Measurements from ENCODE around the gene ATE1.
"Not testable (repeated sequence)": the region's sequence is repeated elsewhere in the genome, so short reads cannot be mapped to it uniquely, and the experiment has no call there.

ATE1 gene

DNA sequence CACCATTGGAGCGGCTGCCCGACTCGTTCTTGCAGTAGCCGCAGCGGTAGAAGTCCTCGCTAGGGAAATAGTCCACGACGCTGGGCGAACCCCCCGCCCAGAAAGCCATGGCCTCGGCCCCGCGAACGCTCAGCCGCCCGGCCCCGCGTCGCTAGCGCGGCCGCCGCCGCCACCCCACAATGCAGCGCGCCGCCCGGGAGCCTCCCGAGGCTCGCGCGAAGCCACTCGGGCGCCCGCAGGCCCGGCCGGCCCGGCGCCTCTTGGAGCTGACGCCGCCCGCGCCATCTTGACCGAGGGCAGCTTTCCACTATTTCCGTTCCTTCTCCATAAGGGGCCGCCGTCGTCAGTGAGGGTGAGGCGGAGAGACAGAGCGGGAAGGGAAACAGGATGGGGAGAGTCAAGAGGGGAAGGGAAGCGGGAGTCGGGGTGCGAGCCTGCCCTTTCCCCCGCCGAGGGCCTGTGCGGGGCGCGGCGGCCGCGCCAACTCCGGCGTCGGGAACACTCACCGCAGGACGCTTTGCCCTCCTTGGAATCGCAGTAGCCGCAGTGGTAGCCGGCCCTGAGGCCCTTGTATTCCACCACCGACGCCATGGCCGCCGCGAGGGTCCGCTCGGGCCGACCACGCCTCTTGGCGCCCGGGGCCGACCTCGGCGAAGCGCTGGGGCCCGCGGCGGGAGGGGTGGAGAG is at the start of gene ATE1:
TSS of gene ATE1 (minus strand) at position 191 of the 687 bp plus-strand sequence. CDS start at position 109, 82 bp downstream.
- peak within 1 kb of the TSS; percentile 85 for H3K4me3 ChIP-seq (ENCODE audit: low read length)
- TF ChIP-seq, protein P1, sequence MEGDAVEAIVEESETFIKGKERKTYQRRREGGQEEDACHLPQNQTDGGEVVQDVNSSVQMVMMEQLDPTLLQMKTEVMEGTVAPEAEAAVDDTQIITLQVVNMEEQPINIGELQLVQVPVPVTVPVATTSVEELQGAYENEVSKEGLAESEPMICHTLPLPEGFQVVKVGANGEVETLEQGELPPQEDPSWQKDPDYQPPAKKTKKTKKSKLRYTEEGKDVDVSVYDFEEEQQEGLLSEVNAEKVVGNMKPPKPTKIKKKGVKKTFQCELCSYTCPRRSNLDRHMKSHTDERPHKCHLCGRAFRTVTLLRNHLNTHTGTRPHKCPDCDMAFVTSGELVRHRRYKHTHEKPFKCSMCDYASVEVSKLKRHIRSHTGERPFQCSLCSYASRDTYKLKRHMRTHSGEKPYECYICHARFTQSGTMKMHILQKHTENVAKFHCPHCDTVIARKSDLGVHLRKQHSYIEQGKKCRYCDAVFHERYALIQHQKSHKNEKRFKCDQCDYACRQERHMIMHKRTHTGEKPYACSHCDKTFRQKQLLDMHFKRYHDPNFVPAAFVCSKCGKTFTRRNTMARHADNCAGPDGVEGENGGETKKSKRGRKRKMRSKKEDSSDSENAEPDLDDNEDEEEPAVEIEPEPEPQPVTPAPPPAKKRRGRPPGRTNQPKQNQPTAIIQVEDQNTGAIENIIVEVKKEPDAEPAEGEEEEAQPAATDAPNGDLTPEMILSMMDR (conservative IDR thresholded peaks at IDR 0.05; ENCODE audit: low read depth, low read length), result no peak
- DNase-seq (ENCODE audit: low read depth), result peak; percentile 70

DNA sequence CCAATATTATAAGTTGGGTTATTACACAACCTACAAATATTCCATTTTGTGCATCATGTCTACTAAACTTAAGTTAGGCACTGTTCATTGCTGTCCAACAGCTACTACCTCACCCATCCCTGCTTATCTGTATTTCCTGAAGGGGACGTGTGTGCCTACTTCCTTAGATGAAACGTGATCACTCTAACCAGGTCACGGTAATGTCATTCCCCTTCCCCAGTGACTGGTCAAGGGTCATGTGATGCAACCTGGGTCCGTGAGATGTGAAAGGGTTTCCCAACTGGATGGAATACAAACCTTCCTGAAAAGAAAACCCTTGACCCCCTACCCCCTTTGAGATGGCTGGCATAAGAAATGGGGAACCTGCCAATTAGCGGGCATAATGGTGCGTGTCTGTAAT is 48.8 kb upstream of the ATE1 start:
- H3K4me3 ChIP-seq (ENCODE audit: low read length), result no peak overlapping the region
- TF ChIP-seq, protein P1 (conservative IDR thresholded peaks at IDR 0.05; ENCODE audit: low read depth, low read length), result no peak
- no peak for DNase-seq (ENCODE audit: low read depth)

DNA sequence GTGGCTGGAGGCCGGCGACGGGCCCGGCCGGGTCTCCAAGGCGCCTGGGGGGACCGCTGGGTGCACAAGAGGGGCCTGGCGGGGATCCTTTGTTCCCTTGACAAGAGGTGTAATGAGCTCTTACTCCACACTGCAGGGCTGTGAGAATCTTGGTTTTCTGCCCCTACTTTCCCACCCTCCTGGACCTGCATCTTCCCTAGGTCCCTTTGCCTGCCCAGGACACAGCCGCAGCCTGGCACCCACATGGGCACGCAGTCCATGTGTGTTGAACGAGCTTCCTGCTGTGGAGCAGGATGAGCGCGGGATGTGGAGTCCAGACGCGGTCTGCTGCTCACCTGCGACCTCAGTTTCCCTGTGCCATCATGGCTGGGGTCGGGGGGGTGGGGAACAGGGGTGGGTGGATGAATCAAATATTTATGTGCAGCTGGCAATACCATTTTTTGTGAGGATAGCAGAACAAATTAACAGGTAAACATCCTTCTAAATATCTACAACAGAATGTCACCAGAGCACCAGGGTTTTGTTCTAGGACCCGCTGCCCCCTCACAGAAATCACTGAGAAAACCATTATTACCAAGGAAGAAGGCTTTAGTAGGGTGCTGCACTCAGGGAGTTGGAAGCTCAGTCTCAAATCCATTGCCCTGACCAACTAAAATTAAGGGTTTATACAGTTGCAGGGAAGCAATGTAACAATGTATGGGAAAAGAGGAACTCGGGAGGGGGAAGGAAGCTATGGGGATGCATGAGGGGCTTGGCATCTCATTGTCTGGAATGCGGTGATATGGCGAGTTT is 47.7 kb upstream of the ATE1 start:
- peak overlapping the region; percentile 68 for H3K4me3 ChIP-seq (ENCODE audit: low read length)
- DNase-seq (ENCODE audit: low read depth), result no peak
- TF ChIP-seq, protein P1 (conservative IDR thresholded peaks at IDR 0.05; ENCODE audit: low read depth, low read length), result no peak

DNA sequence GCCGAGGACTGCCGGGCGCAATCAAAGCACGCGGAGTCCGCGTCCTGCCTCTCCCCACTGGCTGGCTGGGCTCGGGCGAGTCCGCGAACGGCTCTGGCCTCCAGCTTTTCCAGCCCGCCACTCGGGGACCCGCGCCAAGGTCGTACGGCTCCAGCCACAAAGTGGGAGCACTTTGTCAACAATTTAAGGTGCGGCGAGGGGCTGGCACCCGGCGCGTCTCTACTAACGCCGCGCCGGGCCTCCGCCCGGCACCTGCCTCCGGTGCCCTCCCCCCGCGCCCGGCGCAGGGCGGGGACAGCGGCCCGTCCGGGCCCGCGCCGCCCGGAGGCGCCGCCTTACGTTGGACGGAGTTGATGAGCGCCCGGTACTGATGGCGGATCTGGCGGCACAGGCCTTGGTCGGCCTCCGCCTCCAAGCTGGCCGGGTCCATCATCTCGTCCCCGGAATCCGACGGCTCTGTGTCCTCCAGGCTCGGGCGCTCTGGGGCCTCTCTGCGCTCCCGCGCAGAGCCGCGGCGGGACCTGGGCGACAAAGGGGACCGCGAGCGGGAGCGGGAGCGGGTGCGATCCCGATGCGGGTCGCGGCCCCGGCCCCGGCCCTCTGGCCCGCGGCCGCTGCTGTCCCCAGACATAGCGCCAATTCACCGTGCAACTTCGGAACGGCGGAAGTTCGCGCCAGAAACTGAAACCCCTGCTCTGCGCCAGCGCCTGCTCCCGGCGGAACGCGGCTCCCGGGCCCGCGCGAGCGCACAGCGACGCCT is 46.9 kb upstream of the ATE1 start, which contains the start of gene NSMCE4A:
TSS of gene NSMCE4A (minus strand) at position 683 of the 760 bp plus-strand sequence. CDS start at position 631, 52 bp downstream.
- peak within 1 kb of the TSS; percentile 68 for H3K4me3 ChIP-seq (ENCODE audit: low read length)
- TF ChIP-seq, protein P1 (conservative IDR thresholded peaks at IDR 0.05; ENCODE audit: low read depth, low read length), result peak; percentile 57
- DNase-seq (ENCODE audit: low read depth), result no peak

DNA sequence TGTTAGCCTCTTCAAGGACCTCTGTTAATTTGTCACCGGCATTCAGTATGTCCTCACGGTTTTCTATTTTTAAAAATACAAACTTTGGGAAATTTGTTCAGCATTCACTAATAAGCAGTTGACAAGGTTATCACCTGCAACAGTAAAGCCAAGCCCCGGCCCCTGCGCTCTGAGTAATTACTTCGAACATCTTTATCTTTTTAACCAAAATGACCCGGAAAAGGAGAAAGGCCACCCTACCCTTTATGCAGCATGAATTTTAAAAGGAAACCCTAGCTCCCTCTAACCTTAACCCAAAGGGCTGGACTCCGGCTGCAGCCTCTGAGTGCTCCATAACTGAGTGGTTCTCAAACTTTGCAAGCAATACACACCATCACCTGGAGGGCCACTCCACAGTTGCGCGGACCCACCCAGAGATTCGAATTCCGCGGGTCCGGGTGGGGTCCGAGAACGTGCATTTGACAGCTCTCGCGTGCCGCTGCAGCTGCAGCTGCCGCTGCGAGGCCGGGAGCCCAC is 46.2 kb upstream of the ATE1 start:
- TF ChIP-seq, protein P1 (conservative IDR thresholded peaks at IDR 0.05; ENCODE audit: low read depth, low read length), result no peak
- H3K4me3 ChIP-seq (ENCODE audit: low read length), result peak overlapping the region; percentile 68
- DNase-seq (ENCODE audit: low read depth), result no peak

DNA sequence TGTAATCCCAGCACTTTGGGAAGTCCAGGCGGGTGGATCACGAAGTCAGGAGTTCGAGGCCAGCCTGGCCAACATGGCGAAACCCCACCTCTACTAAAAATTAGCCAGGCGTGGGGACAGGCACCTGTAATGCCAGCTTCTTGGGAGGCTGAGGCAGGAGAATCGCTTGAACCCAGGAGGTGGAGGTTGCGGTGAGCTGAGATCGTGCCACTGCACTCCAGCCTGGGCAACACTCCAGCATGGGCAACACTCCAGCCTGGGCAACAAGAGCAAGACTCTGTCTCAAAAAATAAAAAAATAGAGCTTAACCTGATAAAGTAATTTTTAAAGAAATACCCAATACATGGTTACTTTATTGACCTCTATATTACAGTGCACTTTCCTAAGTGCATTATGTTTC is 41.3 kb upstream of the ATE1 start:
- DNase-seq (ENCODE audit: low read depth); H3K4me3 ChIP-seq (ENCODE audit: low read length): not testable (repeated sequence)

DNA sequence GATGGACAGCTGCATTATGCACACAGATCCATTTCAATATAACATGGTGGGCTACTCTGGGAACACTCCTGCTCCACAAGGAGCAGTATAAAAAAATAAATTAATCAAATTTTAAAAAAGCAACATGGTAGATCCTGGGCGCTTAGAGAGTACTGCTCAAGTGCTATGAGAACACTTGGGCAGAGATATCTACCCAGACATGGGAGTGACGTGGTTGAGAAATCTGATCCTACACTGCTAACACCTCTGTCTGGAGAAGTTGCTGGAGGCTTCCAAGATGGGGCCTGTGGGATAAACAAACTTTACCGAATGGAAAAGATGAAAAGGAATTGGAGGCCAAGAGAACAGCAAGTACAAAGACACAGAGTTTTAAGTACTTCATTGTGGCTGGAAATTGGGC is 38.2 kb upstream of the ATE1 start:
- DNase-seq (ENCODE audit: low read depth), result no peak
- TF ChIP-seq, protein P1 (conservative IDR thresholded peaks at IDR 0.05; ENCODE audit: low read depth, low read length), result no peak
- H3K4me3 ChIP-seq (ENCODE audit: low read length), result no peak overlapping the region

Measured in retinal pigment epithelial cell (primary cell).